Measurements from ENCODE around the gene GPR173. TPM values are rescaled to one million over a fixed set of nuclear protein-coding genes. Genes with fewer than 3 reads are reported as not detected.
A peak's percentile ranks its signal among the peaks of the same experiment; 100 is the strongest.

GPR173 gene
- total and polyA plus RNA-seq, 2 experiments from 2014 or later: 1.2 to 3.4 TPM

DNA sequence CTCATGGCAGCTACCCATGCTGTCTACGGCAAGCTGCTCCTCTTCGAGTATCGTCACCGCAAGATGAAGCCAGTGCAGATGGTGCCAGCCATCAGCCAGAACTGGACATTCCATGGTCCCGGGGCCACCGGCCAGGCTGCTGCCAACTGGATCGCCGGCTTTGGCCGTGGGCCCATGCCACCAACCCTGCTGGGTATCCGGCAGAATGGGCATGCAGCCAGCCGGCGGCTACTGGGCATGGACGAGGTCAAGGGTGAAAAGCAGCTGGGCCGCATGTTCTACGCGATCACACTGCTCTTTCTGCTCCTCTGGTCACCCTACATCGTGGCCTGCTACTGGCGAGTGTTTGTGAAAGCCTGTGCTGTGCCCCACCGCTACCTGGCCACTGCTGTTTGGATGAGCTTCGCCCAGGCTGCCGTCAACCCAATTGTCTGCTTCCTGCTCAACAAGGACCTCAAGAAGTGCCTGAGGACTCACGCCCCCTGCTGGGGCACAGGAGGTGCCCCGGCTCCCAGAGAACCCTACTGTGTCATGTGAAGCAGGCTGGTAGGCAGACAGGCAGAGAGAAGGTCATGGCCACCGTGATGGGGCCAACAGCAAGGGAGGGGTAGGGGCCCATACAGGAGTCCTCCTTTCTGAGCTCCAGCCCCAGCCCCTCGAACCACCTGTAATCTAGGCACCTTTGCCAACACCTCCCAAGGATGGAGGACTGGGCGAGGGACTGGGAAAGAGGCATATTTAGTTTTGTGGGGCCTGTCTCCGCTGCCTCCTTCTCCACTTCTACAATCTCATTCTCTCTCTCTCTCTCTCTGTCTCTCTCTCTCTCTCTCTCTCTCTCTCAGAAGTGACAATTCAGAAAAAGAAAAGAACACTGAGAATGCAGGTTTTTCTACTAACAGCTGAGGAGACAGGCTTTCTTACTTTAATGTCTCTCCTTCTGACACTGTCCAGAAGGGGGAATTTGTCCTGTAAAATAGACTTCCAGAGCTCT is 28.9 kb downstream of the GPR173 start:
- Histone ChIP-seq H3K79me2 (no peaks in the 10 kb centered on the region), H3K4me3 (no peak overlapping the region), H3K27me3 (no peaks in the 10 kb centered on the region), H3K4me1 (ENCODE audit: insufficient read depth) (no peaks in the 10 kb centered on the region), H3K9me2 (replicated peaks; ENCODE audit: insufficient read depth) (no peaks in the 10 kb centered on the region), H3K27ac (no peak overlapping the region), H2AFZ (no peak overlapping the region), H3K9me3 (ENCODE audit: low read depth) (no peaks in the 10 kb centered on the region), H4K20me1 (ENCODE audit: insufficient read depth, poor library complexity, severe bottlenecking) (no peaks in the 10 kb centered on the region), H3K36me3 (replicated peaks; ENCODE audit: insufficient read depth, low read depth) (no peaks in the 10 kb centered on the region), H3K4me2 (no peak overlapping the region)
- DNase-seq (ENCODE audit: low spot score): no peak
- TF ChIP-seq CTCF (IDR thresholded peaks at IDR 0.05; ENCODE audit: poor library complexity) (no peak), EZH2phosphoT487 (IDR thresholded peaks at IDR 0.05; ENCODE audit: low read depth, severe bottlenecking, unreplicated experiment) (no peak), EZH2 (IDR thresholded peaks at IDR 0.05; ENCODE audit: borderline replicate concordance) (no peak)
- 90% methylated on average over 26 of the region's 27 CpGs for WGBS (ENCODE audit: low lambda C conversion rate, missing lambda C conversion rate)

DNA sequence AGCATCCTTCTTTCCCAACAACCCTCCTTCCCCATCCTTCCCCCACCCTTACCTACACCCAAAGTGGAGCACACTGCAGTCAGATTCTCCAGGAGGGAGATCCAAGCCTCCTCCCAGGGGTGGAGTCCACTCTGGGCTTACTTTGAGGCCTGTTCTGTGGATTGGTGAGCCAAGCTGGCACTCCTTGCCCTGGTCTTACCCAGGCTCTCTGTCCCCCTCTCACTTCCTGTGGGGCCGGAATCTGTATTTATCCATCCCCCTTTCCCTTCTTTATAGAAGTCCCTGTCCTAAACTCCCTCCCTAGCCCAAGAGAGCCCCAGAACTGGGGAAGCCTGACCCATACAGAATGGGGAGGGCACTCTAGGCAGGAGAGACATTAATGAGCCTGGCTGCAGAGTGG is 30.4 kb downstream of the GPR173 start:
- WGBS (ENCODE audit: low lambda C conversion rate, missing lambda C conversion rate): 94% methylated on average over 1 of the region's 1 CpG
- Histone ChIP-seq H3K27ac (no peak overlapping the region), H3K4me3 (no peak overlapping the region), H3K9me2 (replicated peaks; ENCODE audit: insufficient read depth) (no peaks in the 10 kb centered on the region), H3K4me2 (no peak overlapping the region), H2AFZ (no peak overlapping the region), H4K20me1 (ENCODE audit: insufficient read depth, poor library complexity, severe bottlenecking) (peaks cover 13% of the 10 kb centered on the region), H3K9me3 (ENCODE audit: low read depth) (no peaks in the 10 kb centered on the region), H3K4me1 (ENCODE audit: insufficient read depth) (no peaks in the 10 kb centered on the region), H3K79me2 (peaks cover 14% of the 10 kb centered on the region), H3K27me3 (no peaks in the 10 kb centered on the region), H3K36me3 (replicated peaks; ENCODE audit: insufficient read depth, low read depth) (no peaks in the 10 kb centered on the region)
- no peak for DNase-seq (ENCODE audit: low spot score)
- TF ChIP-seq EZH2phosphoT487 (IDR thresholded peaks at IDR 0.05; ENCODE audit: low read depth, severe bottlenecking, unreplicated experiment) (no peak), EZH2 (IDR thresholded peaks at IDR 0.05; ENCODE audit: borderline replicate concordance) (no peak), CTCF (IDR thresholded peaks at IDR 0.05; ENCODE audit: poor library complexity) (no peak)

- H3K27ac ChIP-seq: peak overlapping the region; percentile 72
These were observed 32.3 kb downstream of the GPR173 start for GRCh38 chrX:53080628-53081580.

More at GRCh38 chrX:53080628-53081580, 32.3 kb downstream of the GPR173 start:
- H3K4me2 ChIP-seq: peak overlapping the region; percentile 54
- H3K79me2 ChIP-seq: peaks cover 19% of the 10 kb centered on the region
- no peaks in the 10 kb centered on the region for H3K36me3 ChIP-seq (replicated peaks; ENCODE audit: insufficient read depth, low read depth)
- no peak for DNase-seq (ENCODE audit: low spot score)
- TF ChIP-seq CTCF (IDR thresholded peaks at IDR 0.05; ENCODE audit: poor library complexity): no peak
- no peak overlapping the region for H2AFZ ChIP-seq
- no peak overlapping the region for H3K4me3 ChIP-seq
- no peaks in the 10 kb centered on the region for H3K9me2 ChIP-seq (replicated peaks; ENCODE audit: insufficient read depth)
- no peaks in the 10 kb centered on the region for H3K9me3 ChIP-seq (ENCODE audit: low read depth)
- no peaks in the 10 kb centered on the region for H3K27me3 ChIP-seq
- H4K20me1 ChIP-seq (ENCODE audit: insufficient read depth, poor library complexity, severe bottlenecking): peaks cover 16% of the 10 kb centered on the region
- no peaks in the 10 kb centered on the region for H3K4me1 ChIP-seq (ENCODE audit: insufficient read depth)
- 58% methylated on average over 12 of the region's 17 CpGs for WGBS (ENCODE audit: low lambda C conversion rate, missing lambda C conversion rate)
